H9 (cell line): ENCODE measurements around the gene PTPN3. TPM values are rescaled to one million over a fixed set of nuclear protein-coding genes. Genes with fewer than 3 reads are reported as not detected.

Experiments
- DNase-seq: peaks from one replicate; pipeline ENCODE4 v3.0.0-alpha.2; 2017
- H2AFZ ChIP-seq: one replicate; pipeline ENCODE4 v1.6.1; 2013; ENCODE audit warnings: mild to moderate bottlenecking, low read length, control low read depth, moderate library complexity
- H2AK5ac ChIP-seq: 2 replicates; pipeline ENCODE4 v1.6.1; 2013; ENCODE audit warnings: low read length, control low read depth, mixed read lengths; ENCODE audit not compliant: insufficient read length
- H2BK120ac ChIP-seq: one replicate; pipeline ENCODE4 v1.6.1; 2013; ENCODE audit warnings: low read depth, mild to moderate bottlenecking, low read length, control low read depth, inconsistent platforms; ENCODE audit not compliant: poor library complexity, severe bottlenecking
- H2BK12ac ChIP-seq: 2 replicates; pipeline ENCODE4 v1.6.1; 2013; ENCODE audit warnings: low read length, control low read depth, mixed read lengths, low read depth; ENCODE audit not compliant: insufficient read length
- H2BK15ac ChIP-seq: 2 replicates; pipeline ENCODE4 v1.6.1; 2013; ENCODE audit warnings: low read depth, low read length, control low read depth
- H2BK20ac ChIP-seq: one replicate; pipeline ENCODE4 v1.6.1; 2013; ENCODE audit warnings: low read depth, mild to moderate bottlenecking, low read length, control low read depth, inconsistent platforms; ENCODE audit not compliant: poor library complexity, severe bottlenecking
- H2BK5ac ChIP-seq: 2 replicates; pipeline ENCODE4 v1.6.1; 2013; ENCODE audit warnings: low read length, control low read depth, mixed read lengths; ENCODE audit not compliant: insufficient read length
- H3K14ac ChIP-seq: 2 replicates; pipeline ENCODE4 v1.6.1; 2013; ENCODE audit warnings: low read length, control low read depth; ENCODE audit not compliant: insufficient read depth
- H3K18ac ChIP-seq: 2 replicates; pipeline ENCODE4 v1.6.1; 2013; ENCODE audit warnings: low read depth, mild to moderate bottlenecking, mixed read lengths, low read length, control low read depth; ENCODE audit not compliant: insufficient read length
- H3K23ac ChIP-seq: 2 replicates; pipeline ENCODE4 v1.6.1; 2013; ENCODE audit warnings: low read length, control low read depth, mixed read lengths, low read depth; ENCODE audit not compliant: insufficient read length
- H3K23me2 ChIP-seq: 2 replicates; pipeline ENCODE4 v1.6.1; 2013; ENCODE audit warnings: low read depth, mild to moderate bottlenecking, mixed read lengths, low read length, control low read depth; ENCODE audit not compliant: insufficient read length, poor library complexity, severe bottlenecking
- H3K27ac ChIP-seq: 2 replicates; pipeline ENCODE4 v1.5.1; 2013; ENCODE audit warnings: low read length, control low read depth, mixed read lengths, low read depth; ENCODE audit not compliant: insufficient read length
- H3K27me3 ChIP-seq: 2 replicates; pipeline ENCODE4 v1.6.1; 2013; ENCODE audit warnings: low read length, control low read depth, inconsistent platforms; ENCODE audit not compliant: insufficient read depth
- H3K4ac ChIP-seq: 2 replicates; pipeline ENCODE4 v1.6.1; 2013; ENCODE audit warnings: low read depth, mild to moderate bottlenecking, control low read depth, inconsistent platforms, low read length, moderate library complexity
- H3K4me1 ChIP-seq: 2 replicates; pipeline ENCODE4 v1.6.1; 2013; ENCODE audit warnings: low read length, control low read depth, inconsistent platforms; ENCODE audit not compliant: insufficient read depth
- H3K4me2 ChIP-seq: 2 replicates; pipeline ENCODE4 v1.6.1; 2013; ENCODE audit warnings: low read length, control low read depth, mixed read lengths; ENCODE audit not compliant: insufficient read length, insufficient read depth
- H3K56ac ChIP-seq: 2 replicates; pipeline ENCODE4 v1.6.1; 2013; ENCODE audit warnings: low read depth, mild to moderate bottlenecking, mixed read lengths, low read length, control low read depth; ENCODE audit not compliant: insufficient read length
- H3K79me1 ChIP-seq: 2 replicates; pipeline ENCODE4 v1.6.1; 2013; ENCODE audit warnings: low read depth, mild to moderate bottlenecking, moderate library complexity, low read length, control low read depth, inconsistent platforms; ENCODE audit not compliant: insufficient read depth, poor library complexity, severe bottlenecking
- H3K79me2 ChIP-seq: 2 replicates; pipeline ENCODE4 v1.6.1; 2013; ENCODE audit warnings: low read length, control low read depth, inconsistent platforms; ENCODE audit not compliant: insufficient read depth
- H3K9ac ChIP-seq: 2 replicates; pipeline ENCODE4 v1.6.1; 2013; ENCODE audit warnings: low read length, control low read depth, mixed read lengths; ENCODE audit not compliant: insufficient read length; ENCODE audit errors: extremely low read depth
- H3K9me3 ChIP-seq: one replicate; pipeline ENCODE4 v1.6.1; 2013; ENCODE audit warnings: low read depth, low read length, inconsistent platforms; ENCODE audit not compliant: control insufficient read depth
- H3T11ph ChIP-seq: one replicate; pipeline ENCODE4 v1.6.1; 2013; ENCODE audit warnings: mild to moderate bottlenecking, low read length, control low read depth, inconsistent platforms
- H4K20me1 ChIP-seq: one replicate; pipeline ENCODE4 v1.6.1; 2013; ENCODE audit not compliant: control insufficient read depth, insufficient read length, insufficient read depth
- H4K5ac ChIP-seq: 2 replicates; pipeline ENCODE4 v1.6.1; 2013; ENCODE audit warnings: low read depth, mild to moderate bottlenecking, mixed read lengths, low read length, control low read depth; ENCODE audit not compliant: insufficient read length
- H4K8ac ChIP-seq: replicated peaks from 2 replicates; pipeline ENCODE4 v1.6.1; 2013; ENCODE audit warnings: low read length, control low read depth, mixed read lengths, low read depth; ENCODE audit not compliant: insufficient read length
- H4K91ac ChIP-seq: 2 replicates; pipeline ENCODE4 v1.6.1; 2013; ENCODE audit warnings: low read depth, mild to moderate bottlenecking, moderate library complexity, mixed read lengths, low read length, control low read depth; ENCODE audit not compliant: insufficient read length
- H3K27ac Mint-ChIP-seq, 3 experiments: 2 replicates in 2 of 3; 3 replicates in 1 of 3; pipeline ENCODE4 v1.8.0; 2020 to 2021; ENCODE audit warnings: mixed read lengths in 3 of 3, mild to moderate bottlenecking in 1 of 3, moderate library complexity in 1 of 3
- H3K27me3 Mint-ChIP-seq: 2 replicates; pipeline ENCODE4 v1.8.0; 2021; ENCODE audit warnings: low read depth, mild to moderate bottlenecking, moderate library complexity, mixed read lengths
- H3K36me3 Mint-ChIP-seq, 3 experiments: 2 replicates in 2 of 3; 3 replicates in 1 of 3; pipeline ENCODE4 v1.8.0; 2020 to 2021; ENCODE audit warnings: low read depth in 3 of 3, mixed read lengths in 3 of 3; ENCODE audit not compliant: insufficient read depth in 1 of 3
- H3K4me1 Mint-ChIP-seq, 2 experiments: 2 replicates each; pipeline ENCODE4 v1.8.0; 2020; ENCODE audit warnings: mixed read lengths in 2 of 2
- H3K4me3 Mint-ChIP-seq, 2 experiments: 2 replicates in 1 of 2; 3 replicates in 1 of 2; pipeline ENCODE4 v1.8.0; 2020 to 2021; ENCODE audit warnings: mild to moderate bottlenecking in 2 of 2, mixed read lengths in 2 of 2, moderate library complexity in 1 of 2
- H3K9me3 Mint-ChIP-seq, 2 experiments: 2 replicates in 1 of 2; 3 replicates in 1 of 2; pipeline ENCODE4 v1.8.0; 2020; ENCODE audit warnings: mild to moderate bottlenecking in 2 of 2, mixed read lengths in 2 of 2, moderate library complexity in 1 of 2
- CTCF ChIP-seq: fragments of 200-600 bp; sonication (generic); conservative IDR thresholded peaks from 3 replicates; pipeline ENCODE4 v1.8.0; 2021; ENCODE audit warnings: antibody characterized with exemption, mild to moderate bottlenecking
- WGBS: extraction: QIAGEN DNeasy Blood & Tissue Kit; methylation state at CpG from one replicate; pipeline ENCODE4 v1.1.7; 2013; ENCODE audit warnings: missing lambda C conversion rate, low lambda C conversion rate, mixed read lengths; ENCODE audit not compliant: insufficient read length; ENCODE audit errors: extremely low coverage; 5-methylcytosine and 5-hydroxymethylcytosine counted together
- total RNA-seq: library from RNA; stranded (reverse); gene quantifications from 2 replicates; pipeline ENCODE4 v1.2.1, GENCODE V29; 2021

Gene PTPN3
- total RNA-seq, 1 experiment from 2014 or later: 2.6 TPM

- Histone ChIP-seq H2BK15ac (no peak overlapping the region), H2BK20ac (no peak overlapping the region), H3K79me2 (no peaks in the 10 kb centered on the region), H3K14ac (no peak overlapping the region), H2BK12ac (no peak overlapping the region), H2BK120ac (no peak overlapping the region), H3K56ac (no peak overlapping the region), H3K27ac (no peak overlapping the region), H3K4me2 (no peak overlapping the region), H4K91ac (no peak overlapping the region), H3K18ac (no peak overlapping the region), H2AFZ (no peak overlapping the region), H3K4ac (no peak overlapping the region), H3K79me1 (no peaks in the 10 kb centered on the region), H2AK5ac (no peak overlapping the region), H3K23ac (no peak overlapping the region), H3T11ph (no peak overlapping the region), H4K5ac (no peak overlapping the region), H3K23me2 (no peaks in the 10 kb centered on the region), H3K9ac (no peak overlapping the region), H3K9me3 (no peaks in the 10 kb centered on the region), H3K4me1 (no peaks in the 10 kb centered on the region; the same call in 1 of the 2 replicates), H4K20me1 (no peaks in the 10 kb centered on the region), H4K8ac (no peak overlapping the region), H2BK5ac (no peak overlapping the region), H3K27me3 (no peaks in the 10 kb centered on the region)
- H3K27me3 Mint-ChIP-seq: no peaks in the 10 kb centered on the region
- no peaks in the 10 kb centered on the region for H3K36me3 Mint-ChIP-seq
- no peaks in the 10 kb centered on the region for H3K9me3 Mint-ChIP-seq
- TF ChIP-seq CTCF: peak; percentile 32; the same call in 1 of the 3 replicates
- no CpG with 5 or more reads among the region's 3 CpGs for WGBS
- peak overlapping the region; percentile 8 to 87 (median 39); a peak in 3 of 7 replicates for H3K27ac Mint-ChIP-seq
- peak; percentile 62 for DNase-seq
- no peak overlapping the region for H3K4me3 Mint-ChIP-seq
- H3K4me1 Mint-ChIP-seq: peaks cover 7 to 14% of the 10 kb centered on the region in 2 experiments
Observed at GRCh38 chr9:109441296-109441695, 56.8 kb downstream of the PTPN3 start.
